H9 (cell line): ENCODE data around the gene PPP1R7. TPM values are rescaled to one million over a fixed set of nuclear protein-coding genes. Genes with fewer than 3 reads are reported as not detected.

ENCODE experiments used
- DNase-seq: peaks from one replicate; pipeline ENCODE4 v3.0.0-alpha.2; 2017
- H2AFZ ChIP-seq: one replicate; pipeline ENCODE4 v1.6.1; 2013; ENCODE audit warnings: mild to moderate bottlenecking, low read length, control low read depth, moderate library complexity
- H2AK5ac ChIP-seq: 2 replicates; pipeline ENCODE4 v1.6.1; 2013; ENCODE audit warnings: low read length, control low read depth, mixed read lengths; ENCODE audit not compliant: insufficient read length
- H2BK120ac ChIP-seq: one replicate; pipeline ENCODE4 v1.6.1; 2013; ENCODE audit warnings: low read depth, mild to moderate bottlenecking, low read length, control low read depth, inconsistent platforms; ENCODE audit not compliant: poor library complexity, severe bottlenecking
- H2BK12ac ChIP-seq: 2 replicates; pipeline ENCODE4 v1.6.1; 2013; ENCODE audit warnings: low read length, control low read depth, mixed read lengths, low read depth; ENCODE audit not compliant: insufficient read length
- H2BK15ac ChIP-seq: 2 replicates; pipeline ENCODE4 v1.6.1; 2013; ENCODE audit warnings: low read depth, low read length, control low read depth
- H2BK20ac ChIP-seq: one replicate; pipeline ENCODE4 v1.6.1; 2013; ENCODE audit warnings: low read depth, mild to moderate bottlenecking, low read length, control low read depth, inconsistent platforms; ENCODE audit not compliant: poor library complexity, severe bottlenecking
- H2BK5ac ChIP-seq: 2 replicates; pipeline ENCODE4 v1.6.1; 2013; ENCODE audit warnings: low read length, control low read depth, mixed read lengths; ENCODE audit not compliant: insufficient read length
- H3K14ac ChIP-seq: 2 replicates; pipeline ENCODE4 v1.6.1; 2013; ENCODE audit warnings: low read length, control low read depth; ENCODE audit not compliant: insufficient read depth
- H3K18ac ChIP-seq: 2 replicates; pipeline ENCODE4 v1.6.1; 2013; ENCODE audit warnings: low read depth, mild to moderate bottlenecking, mixed read lengths, low read length, control low read depth; ENCODE audit not compliant: insufficient read length
- H3K23ac ChIP-seq: 2 replicates; pipeline ENCODE4 v1.6.1; 2013; ENCODE audit warnings: low read length, control low read depth, mixed read lengths, low read depth; ENCODE audit not compliant: insufficient read length
- H3K23me2 ChIP-seq: 2 replicates; pipeline ENCODE4 v1.6.1; 2013; ENCODE audit warnings: low read depth, mild to moderate bottlenecking, mixed read lengths, low read length, control low read depth; ENCODE audit not compliant: insufficient read length, poor library complexity, severe bottlenecking
- H3K27ac ChIP-seq: 2 replicates; pipeline ENCODE4 v1.5.1; 2013; ENCODE audit warnings: low read length, control low read depth, mixed read lengths, low read depth; ENCODE audit not compliant: insufficient read length
- H3K27me3 ChIP-seq: 2 replicates; pipeline ENCODE4 v1.6.1; 2013; ENCODE audit warnings: low read length, control low read depth, inconsistent platforms; ENCODE audit not compliant: insufficient read depth
- H3K4ac ChIP-seq: 2 replicates; pipeline ENCODE4 v1.6.1; 2013; ENCODE audit warnings: low read depth, mild to moderate bottlenecking, control low read depth, inconsistent platforms, low read length, moderate library complexity
- H3K4me1 ChIP-seq: 2 replicates; pipeline ENCODE4 v1.6.1; 2013; ENCODE audit warnings: low read length, control low read depth, inconsistent platforms; ENCODE audit not compliant: insufficient read depth
- H3K4me2 ChIP-seq: 2 replicates; pipeline ENCODE4 v1.6.1; 2013; ENCODE audit warnings: low read length, control low read depth, mixed read lengths; ENCODE audit not compliant: insufficient read length, insufficient read depth
- H3K56ac ChIP-seq: 2 replicates; pipeline ENCODE4 v1.6.1; 2013; ENCODE audit warnings: low read depth, mild to moderate bottlenecking, mixed read lengths, low read length, control low read depth; ENCODE audit not compliant: insufficient read length
- H3K79me1 ChIP-seq: 2 replicates; pipeline ENCODE4 v1.6.1; 2013; ENCODE audit warnings: low read depth, mild to moderate bottlenecking, moderate library complexity, low read length, control low read depth, inconsistent platforms; ENCODE audit not compliant: insufficient read depth, poor library complexity, severe bottlenecking
- H3K79me2 ChIP-seq: 2 replicates; pipeline ENCODE4 v1.6.1; 2013; ENCODE audit warnings: low read length, control low read depth, inconsistent platforms; ENCODE audit not compliant: insufficient read depth
- H3K9ac ChIP-seq: 2 replicates; pipeline ENCODE4 v1.6.1; 2013; ENCODE audit warnings: low read length, control low read depth, mixed read lengths; ENCODE audit not compliant: insufficient read length; ENCODE audit errors: extremely low read depth
- H3K9me3 ChIP-seq: one replicate; pipeline ENCODE4 v1.6.1; 2013; ENCODE audit warnings: low read depth, low read length, inconsistent platforms; ENCODE audit not compliant: control insufficient read depth
- H3T11ph ChIP-seq: one replicate; pipeline ENCODE4 v1.6.1; 2013; ENCODE audit warnings: mild to moderate bottlenecking, low read length, control low read depth, inconsistent platforms
- H4K20me1 ChIP-seq: one replicate; pipeline ENCODE4 v1.6.1; 2013; ENCODE audit not compliant: control insufficient read depth, insufficient read length, insufficient read depth
- H4K5ac ChIP-seq: 2 replicates; pipeline ENCODE4 v1.6.1; 2013; ENCODE audit warnings: low read depth, mild to moderate bottlenecking, mixed read lengths, low read length, control low read depth; ENCODE audit not compliant: insufficient read length
- H4K8ac ChIP-seq: replicated peaks from 2 replicates; pipeline ENCODE4 v1.6.1; 2013; ENCODE audit warnings: low read length, control low read depth, mixed read lengths, low read depth; ENCODE audit not compliant: insufficient read length
- H4K91ac ChIP-seq: 2 replicates; pipeline ENCODE4 v1.6.1; 2013; ENCODE audit warnings: low read depth, mild to moderate bottlenecking, moderate library complexity, mixed read lengths, low read length, control low read depth; ENCODE audit not compliant: insufficient read length
- H3K27ac Mint-ChIP-seq, 3 experiments: 2 replicates in 2 of 3; 3 replicates in 1 of 3; pipeline ENCODE4 v1.8.0; 2020 to 2021; ENCODE audit warnings: mixed read lengths in 3 of 3, mild to moderate bottlenecking in 1 of 3, moderate library complexity in 1 of 3
- H3K27me3 Mint-ChIP-seq: 2 replicates; pipeline ENCODE4 v1.8.0; 2021; ENCODE audit warnings: low read depth, mild to moderate bottlenecking, moderate library complexity, mixed read lengths
- H3K36me3 Mint-ChIP-seq, 3 experiments: 2 replicates in 2 of 3; 3 replicates in 1 of 3; pipeline ENCODE4 v1.8.0; 2020 to 2021; ENCODE audit warnings: low read depth in 3 of 3, mixed read lengths in 3 of 3; ENCODE audit not compliant: insufficient read depth in 1 of 3
- H3K4me1 Mint-ChIP-seq, 2 experiments: 2 replicates each; pipeline ENCODE4 v1.8.0; 2020; ENCODE audit warnings: mixed read lengths in 2 of 2
- H3K4me3 Mint-ChIP-seq, 2 experiments: 2 replicates in 1 of 2; 3 replicates in 1 of 2; pipeline ENCODE4 v1.8.0; 2020 to 2021; ENCODE audit warnings: mild to moderate bottlenecking in 2 of 2, mixed read lengths in 2 of 2, moderate library complexity in 1 of 2
- H3K9me3 Mint-ChIP-seq, 2 experiments: 2 replicates in 1 of 2; 3 replicates in 1 of 2; pipeline ENCODE4 v1.8.0; 2020; ENCODE audit warnings: mild to moderate bottlenecking in 2 of 2, mixed read lengths in 2 of 2, moderate library complexity in 1 of 2
- CTCF ChIP-seq: fragments of 200-600 bp; sonication (generic); conservative IDR thresholded peaks from 3 replicates; pipeline ENCODE4 v1.8.0; 2021; ENCODE audit warnings: antibody characterized with exemption, mild to moderate bottlenecking
- whole genome bisulfite sequencing: extraction: QIAGEN DNeasy Blood & Tissue Kit; methylation state at CpG from one replicate; pipeline ENCODE4 v1.1.7; 2013; ENCODE audit warnings: missing lambda C conversion rate, low lambda C conversion rate, mixed read lengths; ENCODE audit not compliant: insufficient read length; ENCODE audit errors: extremely low coverage; 5-methylcytosine and 5-hydroxymethylcytosine counted together
- total RNA-seq: library from RNA; stranded (reverse); gene quantifications from 2 replicates; pipeline ENCODE4 v1.2.1, GENCODE V29; 2021

The PPP1R7 gene
- total RNA-seq, 1 experiment from 2014 or later, result 60.2 TPM

- Histone ChIP-seq H2BK5ac (no peak overlapping the region), H3K18ac (no peak overlapping the region), H2AK5ac (no peak overlapping the region), H3K4ac (no peak overlapping the region), H4K91ac (no peak overlapping the region), H4K5ac (no peak overlapping the region), H2BK15ac (no peak overlapping the region), H3K56ac (no peak overlapping the region), H3K9ac (no peak overlapping the region), H3K14ac (no peak overlapping the region; the same call in 1 of the 2 replicates), H3K4me1 (no peaks in the 10 kb centered on the region), H2AFZ (no peak overlapping the region), H4K20me1 (no peaks in the 10 kb centered on the region), H3K27ac (no peak overlapping the region), H3K79me2 (no peaks in the 10 kb centered on the region), H2BK20ac (no peak overlapping the region), H3K79me1 (no peaks in the 10 kb centered on the region), H3K9me3 (no peaks in the 10 kb centered on the region), H3K27me3 (no peaks in the 10 kb centered on the region), H4K8ac (no peak overlapping the region), H3K4me2 (no peak overlapping the region), H3K23me2 (no peaks in the 10 kb centered on the region), H2BK120ac (no peak overlapping the region), H3K23ac (no peak overlapping the region), H2BK12ac (no peak overlapping the region), H3T11ph (no peak overlapping the region)
- no peak for DNase-seq
- no peak for TF ChIP-seq CTCF
- Mint-ChIP-seq H3K4me1 (no peaks in the 10 kb centered on the region), H3K36me3 (peaks cover 20 to 56% (median 38%) of the 10 kb centered on the region in 3 experiments), H3K9me3 (no peaks in the 10 kb centered on the region), H3K27ac (no peak overlapping the region), H3K4me3 (no peak overlapping the region), H3K27me3 (no peaks in the 10 kb centered on the region)
- no CpG with 5 or more reads among the region's 7 CpGs for WGBS
These were observed 18.7 kb upstream of the PPP1R7 start for GRCh38 chr2:241131531-241131930.
